NCI-H146 (cell line): Measurements from ENCODE around the gene CAMK1G.
A peak's percentile ranks its signal among the peaks of the same experiment; 100 is the strongest.

Experiments
- DNase-seq: peaks from one replicate; lab custom pipeline; 2025; lab: John Stamatoyannopoulos, UW

Gene CAMK1G

DNA sequence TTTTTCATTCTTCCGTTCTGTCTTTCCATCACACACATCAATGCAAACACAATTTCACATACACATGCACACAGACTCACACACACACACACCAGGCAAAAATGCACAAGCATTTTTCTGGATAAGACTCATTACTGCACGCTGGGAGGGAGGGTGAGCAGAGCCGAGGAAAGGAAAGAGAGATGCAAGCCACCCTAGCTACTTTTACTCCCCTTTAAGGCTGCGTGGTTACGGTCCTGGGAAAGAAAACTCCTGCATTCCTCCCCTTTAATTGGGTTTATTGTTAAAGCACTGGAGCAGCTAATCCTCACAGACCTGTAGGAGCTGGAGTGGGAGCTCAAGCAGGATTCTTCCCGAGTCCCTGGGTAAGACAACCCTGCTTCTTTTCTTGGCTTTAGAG is at the start of gene CAMK1G:
CAMK1G (plus strand) TSS at position 307 of the 400 bp plus-strand sequence. CDS start 11,270 bp downstream, outside the sequence.
- DNase-seq: no peak

- peak; percentile 24 for DNase-seq
Measured at GRCh38 chr1:209534496-209535250, 48.8 kb upstream of the CAMK1G start.

GRCh38 chr1:209536843-209537242 is 46.7 kb upstream of the CAMK1G start:
- no peak for DNase-seq

- no peak for DNase-seq
Measured at GRCh38 chr1:209537336-209538114, 46.0 kb upstream of the CAMK1G start.

DNA sequence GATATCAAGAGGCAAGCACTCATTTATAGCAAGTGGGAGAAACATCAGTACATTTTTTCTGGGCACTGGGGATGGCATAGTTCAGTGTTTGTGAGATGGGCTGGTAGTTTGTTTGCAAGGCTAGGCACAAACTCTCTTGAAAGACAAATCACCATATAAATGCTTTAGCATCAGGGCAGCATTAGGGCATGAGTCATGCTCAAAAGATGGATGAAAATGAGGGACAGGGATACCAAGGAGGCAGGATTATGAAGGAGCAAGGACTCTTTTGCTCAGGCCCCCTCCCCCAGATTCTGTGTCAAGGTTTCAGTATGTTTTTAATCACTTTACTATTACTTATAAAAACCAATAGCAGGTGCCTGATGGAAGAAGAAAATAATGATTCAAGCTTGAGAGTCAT is 43.9 kb upstream of the CAMK1G start:
- no peak for DNase-seq

DNA sequence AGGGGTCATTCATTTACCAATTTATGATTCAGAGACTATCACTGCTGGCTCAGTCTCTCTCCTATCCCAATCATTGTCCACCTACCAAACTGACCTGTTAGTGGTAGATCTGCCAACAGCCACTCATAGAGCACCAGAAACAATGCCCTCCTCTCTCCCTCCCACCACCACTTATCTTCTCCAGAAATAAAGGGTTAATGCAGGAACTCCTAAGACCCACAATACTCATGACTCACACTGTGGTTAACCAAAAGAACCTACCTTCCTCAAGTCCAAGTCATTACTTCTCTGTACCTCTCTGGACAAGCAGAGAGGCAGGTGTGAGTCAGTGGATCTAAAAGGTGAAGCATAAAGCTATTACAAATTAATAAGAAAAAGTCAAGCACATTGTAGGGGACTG is 40.9 kb upstream of the CAMK1G start:
- no peak for DNase-seq

GRCh38 chr1:209544098-209544497 is 39.4 kb upstream of the CAMK1G start:
- peak; percentile 27 for DNase-seq

DNA sequence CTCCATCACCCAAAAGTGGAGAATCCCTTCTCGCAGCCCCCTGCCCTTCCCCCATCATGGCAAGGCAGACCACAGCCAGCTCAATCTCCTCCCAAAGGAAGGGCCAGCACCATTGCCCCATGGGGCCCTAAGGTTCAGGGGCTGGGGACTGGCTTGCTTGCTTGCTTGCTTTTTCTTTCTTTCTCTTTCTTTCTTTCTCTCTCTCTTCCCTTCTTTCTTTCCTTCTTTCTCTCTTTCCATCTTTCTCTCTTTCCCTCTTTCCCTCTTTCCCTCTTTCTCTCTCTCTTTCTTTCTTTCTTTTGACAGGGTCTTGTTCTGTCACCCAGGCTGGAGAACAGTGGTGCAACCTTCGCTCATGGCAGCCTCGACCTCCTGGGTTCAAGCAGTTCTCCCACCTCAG is 38.1 kb upstream of the CAMK1G start:
- no peak for DNase-seq

- DNase-seq: no peak
Measured at GRCh38 chr1:209546390-209547085, 37.0 kb upstream of the CAMK1G start.

DNA sequence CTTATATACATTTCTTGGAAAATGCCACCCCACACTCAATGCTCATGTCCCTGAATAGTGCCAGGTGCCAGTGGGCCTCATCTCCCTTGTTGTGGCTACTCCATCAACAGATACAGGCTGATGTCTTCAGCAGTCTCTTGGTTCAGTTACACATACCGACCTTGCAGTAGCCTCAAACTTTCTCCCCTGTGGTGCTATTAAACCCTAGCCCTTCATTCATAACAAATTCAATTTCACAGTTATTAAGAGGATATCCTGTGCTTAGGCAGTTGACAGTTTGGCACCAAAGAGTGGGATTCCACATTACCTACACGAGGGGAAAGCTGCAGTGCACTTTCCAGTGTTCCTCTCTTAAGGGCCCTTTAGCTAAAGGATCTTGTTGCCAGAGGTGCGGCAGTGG is 35.9 kb upstream of the CAMK1G start:
- DNase-seq: no peak

- DNase-seq: peak; percentile 67
Measured at GRCh38 chr1:209549443-209550205, 33.9 kb upstream of the CAMK1G start.

- no peak for DNase-seq
Measured at GRCh38 chr1:209550519-209550918, 33.0 kb upstream of the CAMK1G start.

GRCh38 chr1:209552406-209553264 is 30.9 kb upstream of the CAMK1G start:
- no peak for DNase-seq

- no peak for DNase-seq
Measured at GRCh38 chr1:209554761-209555611, 28.5 kb upstream of the CAMK1G start.

GRCh38 chr1:209556162-209556690 is 27.3 kb upstream of the CAMK1G start:
- DNase-seq: no peak

GRCh38 chr1:209557221-209557620 is 26.3 kb upstream of the CAMK1G start:
- no peak for DNase-seq

DNA sequence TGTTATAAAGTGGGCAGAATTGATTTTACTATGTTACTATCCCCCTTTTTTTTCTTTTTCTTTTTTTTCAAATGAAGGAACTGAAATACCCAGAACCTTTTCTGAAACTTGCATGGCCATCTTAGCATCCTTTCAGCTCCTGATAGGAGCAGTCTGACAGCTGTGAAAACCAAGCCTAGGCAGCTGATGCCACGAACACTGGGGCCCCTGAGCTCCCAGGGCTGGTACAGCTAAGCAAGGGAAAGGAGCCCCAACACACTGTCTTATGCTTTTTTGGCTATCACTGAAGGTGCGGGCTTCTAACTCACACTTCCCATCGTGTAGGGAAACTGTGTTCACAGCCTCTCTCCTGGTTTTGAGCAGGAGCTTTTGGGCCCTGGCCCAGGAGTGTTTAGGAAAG is 23.0 kb upstream of the CAMK1G start:
- DNase-seq: no peak

DNA sequence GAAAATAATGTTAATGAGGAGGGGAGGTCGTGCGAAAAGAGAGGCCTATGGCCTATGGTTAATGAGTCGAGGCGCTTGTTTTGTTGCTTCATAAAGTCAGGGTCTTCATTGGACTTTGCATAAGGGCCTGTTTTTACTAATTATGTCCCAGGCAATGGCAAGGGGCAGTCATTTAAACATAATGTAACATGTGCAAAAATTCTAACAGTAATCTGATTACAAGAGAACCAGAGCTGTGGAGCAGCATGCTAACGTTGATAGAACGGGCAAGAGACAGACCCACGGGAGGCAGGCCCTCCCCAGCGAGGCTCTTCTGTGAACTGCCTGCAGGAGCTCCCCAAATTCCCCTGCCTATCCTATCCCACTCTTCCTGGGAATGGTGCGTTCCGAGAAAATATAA is 22.6 kb upstream of the CAMK1G start:
- DNase-seq: no peak

DNA sequence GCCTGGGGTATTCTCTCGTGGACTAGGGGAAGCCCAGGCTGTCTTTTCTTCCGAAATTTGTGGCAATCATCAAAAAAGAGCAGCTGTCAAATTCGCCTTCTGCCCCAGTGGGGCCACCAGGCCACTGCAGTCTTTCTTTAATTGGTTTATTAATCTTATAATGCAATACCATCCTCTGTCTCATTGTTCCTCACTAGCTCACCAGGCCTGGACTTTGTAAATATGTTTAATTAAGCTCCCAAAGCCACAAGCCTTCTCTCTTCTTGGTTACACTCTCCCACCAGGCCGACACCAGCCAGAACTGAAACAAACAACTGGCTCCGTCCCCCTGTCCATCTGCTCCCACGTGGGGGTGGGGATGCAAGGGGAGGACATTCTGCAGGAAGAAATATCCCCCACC is 22.0 kb upstream of the CAMK1G start:
- no peak for DNase-seq

GRCh38 chr1:209564849-209565248 is 18.7 kb upstream of the CAMK1G start:
- DNase-seq: peak; percentile 18
